GM12874 (cell line): ENCODE results near the gene CEP131.

Experiments used
- TF ChIP-seq, protein P1 (sequence below): IDR thresholded peaks from 2 replicates; pipeline ENCODE4 v1.5.1; 2011; ENCODE audit warnings: low read depth, mild to moderate bottlenecking, control low read depth, low read length, moderate library complexity; ENCODE audit not compliant: insufficient read depth

Gene CEP131

DNA sequence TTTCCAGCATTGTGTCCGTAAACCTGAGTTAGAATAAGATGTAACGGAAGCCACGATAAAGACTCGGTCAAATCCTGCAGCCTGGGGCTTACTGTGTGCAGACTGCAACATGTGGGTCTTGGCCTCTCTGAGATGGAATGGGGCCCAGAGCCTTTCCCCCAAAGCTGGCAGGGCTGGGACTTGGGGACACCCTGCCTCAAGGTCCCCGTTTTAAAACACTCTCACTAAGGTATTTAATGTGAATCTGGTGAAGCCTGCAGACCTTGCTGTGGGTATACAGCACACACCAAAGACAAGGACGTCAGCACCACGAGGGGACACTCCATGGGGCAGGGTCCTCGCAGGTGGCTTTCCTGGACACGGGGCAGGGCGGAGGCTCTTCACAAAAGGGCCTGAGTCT, 18.4 kb upstream of the CEP131 start:
- TF ChIP-seq, protein P1, sequence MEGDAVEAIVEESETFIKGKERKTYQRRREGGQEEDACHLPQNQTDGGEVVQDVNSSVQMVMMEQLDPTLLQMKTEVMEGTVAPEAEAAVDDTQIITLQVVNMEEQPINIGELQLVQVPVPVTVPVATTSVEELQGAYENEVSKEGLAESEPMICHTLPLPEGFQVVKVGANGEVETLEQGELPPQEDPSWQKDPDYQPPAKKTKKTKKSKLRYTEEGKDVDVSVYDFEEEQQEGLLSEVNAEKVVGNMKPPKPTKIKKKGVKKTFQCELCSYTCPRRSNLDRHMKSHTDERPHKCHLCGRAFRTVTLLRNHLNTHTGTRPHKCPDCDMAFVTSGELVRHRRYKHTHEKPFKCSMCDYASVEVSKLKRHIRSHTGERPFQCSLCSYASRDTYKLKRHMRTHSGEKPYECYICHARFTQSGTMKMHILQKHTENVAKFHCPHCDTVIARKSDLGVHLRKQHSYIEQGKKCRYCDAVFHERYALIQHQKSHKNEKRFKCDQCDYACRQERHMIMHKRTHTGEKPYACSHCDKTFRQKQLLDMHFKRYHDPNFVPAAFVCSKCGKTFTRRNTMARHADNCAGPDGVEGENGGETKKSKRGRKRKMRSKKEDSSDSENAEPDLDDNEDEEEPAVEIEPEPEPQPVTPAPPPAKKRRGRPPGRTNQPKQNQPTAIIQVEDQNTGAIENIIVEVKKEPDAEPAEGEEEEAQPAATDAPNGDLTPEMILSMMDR: no peak

DNA sequence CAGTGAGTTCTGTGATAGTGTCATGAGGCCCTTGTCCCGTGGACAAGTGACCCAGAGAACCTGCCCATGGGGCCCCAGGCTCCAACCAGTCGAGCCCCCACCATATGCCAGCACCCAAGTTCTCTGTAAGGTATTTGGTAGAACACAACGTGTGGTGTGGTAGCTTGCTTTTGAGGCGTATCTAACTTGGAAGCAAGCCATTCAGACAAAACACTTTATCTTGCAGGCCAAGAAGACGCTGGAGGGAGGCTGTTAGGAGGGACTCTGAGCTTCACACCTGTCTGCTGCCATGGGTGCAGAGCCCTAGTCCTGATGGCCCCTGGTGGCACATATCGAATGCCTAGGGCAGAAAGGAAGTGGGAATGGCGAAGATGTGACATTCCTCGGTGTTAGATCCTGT, 18.0 kb upstream of the CEP131 start:
- TF ChIP-seq, protein P1: no peak

DNA sequence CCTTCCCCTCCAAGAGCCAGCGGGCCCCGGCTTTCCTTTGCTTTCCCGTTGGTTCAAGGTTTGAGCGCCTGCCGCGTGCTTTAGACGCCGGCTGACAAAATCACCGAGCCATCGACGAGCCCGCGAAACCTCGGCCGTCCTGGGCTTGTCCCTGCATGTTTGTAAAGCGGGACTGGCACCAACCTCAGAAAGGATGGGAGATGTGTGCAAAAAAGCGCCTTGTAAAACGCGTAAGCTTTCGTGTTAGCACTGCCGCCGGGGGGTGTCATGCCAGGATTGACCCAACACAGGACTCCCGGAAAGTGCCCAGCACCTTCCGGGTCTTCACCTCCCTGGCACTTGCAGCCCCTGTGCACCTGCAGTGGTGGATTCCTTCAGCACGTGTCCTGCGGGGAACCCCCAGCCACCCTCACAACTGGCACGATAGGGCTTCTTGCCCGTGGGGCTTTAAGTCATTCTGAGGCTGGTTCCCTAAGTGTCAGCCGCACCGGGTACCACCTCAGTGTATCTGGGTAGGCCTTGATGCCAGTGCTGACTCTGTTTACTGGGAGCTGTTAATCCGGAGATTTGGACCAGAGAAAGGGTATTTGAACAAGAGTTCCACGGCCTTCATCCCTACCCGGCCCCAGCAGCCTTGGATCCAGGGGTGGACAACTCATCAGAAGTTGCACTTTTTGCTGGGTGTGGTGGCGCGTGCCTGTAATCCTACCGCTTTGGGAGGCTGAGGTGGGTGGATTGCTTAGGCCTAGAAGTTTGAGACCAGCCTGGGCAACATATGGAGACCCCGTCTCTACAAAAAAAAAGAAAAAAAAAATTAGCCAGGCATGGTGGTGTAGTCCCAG, 17.2 kb upstream of the CEP131 start:
- TF ChIP-seq, protein P1: no peak

DNA sequence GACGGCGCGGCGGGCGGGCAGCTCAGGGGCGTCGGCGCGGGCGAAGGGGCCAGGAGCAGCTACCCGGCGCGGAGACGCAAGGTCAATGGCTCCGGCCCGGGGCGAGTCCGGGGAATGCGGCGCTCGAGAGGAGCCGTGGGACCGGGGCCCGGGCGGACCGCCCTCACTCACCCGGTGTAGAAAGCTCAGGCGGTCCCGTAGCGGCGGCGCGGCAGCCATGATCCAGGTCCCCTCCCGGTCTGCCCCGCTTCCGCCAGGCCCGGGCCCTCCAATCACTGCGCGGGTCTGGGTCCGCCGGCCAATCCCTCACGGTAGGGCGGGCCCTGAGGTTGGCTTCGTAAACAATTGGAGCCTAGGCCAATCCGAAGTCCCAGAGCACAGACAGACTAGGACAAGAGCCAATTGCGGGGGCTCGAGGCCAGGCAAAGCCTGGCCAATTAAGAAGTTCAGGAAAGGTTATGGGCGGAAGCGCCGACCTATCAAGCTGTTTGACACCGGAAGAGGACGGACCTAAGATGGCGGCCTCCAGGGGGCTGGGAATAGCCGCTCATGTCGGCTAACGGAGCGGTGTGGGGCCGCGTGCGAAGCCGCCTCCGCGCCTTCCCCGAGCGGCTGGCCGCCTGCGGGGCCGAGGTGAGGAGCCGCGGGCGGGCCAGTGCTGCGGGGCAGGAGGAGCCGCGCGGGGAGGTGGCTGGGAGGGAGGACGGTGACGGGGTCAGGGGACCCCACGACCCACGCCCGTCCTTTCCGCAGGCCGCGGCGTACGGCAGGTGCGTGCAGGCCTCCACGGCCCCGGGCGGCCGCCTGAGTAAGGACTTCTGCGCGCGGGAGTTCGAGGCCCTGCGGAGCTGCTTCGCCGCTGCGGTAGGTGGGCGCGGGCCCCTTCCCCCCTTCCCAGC, 16.3 kb upstream of the CEP131 start, which contains the start of the genes NDUFAF8 and TEPSIN:
Gene NDUFAF8, plus strand, starts transcription at position 504 of the 899 bp plus-strand sequence. Its CDS starts 46 bp downstream, at position 550.
Gene TEPSIN, minus strand, starts transcription at position 241 of the 899 bp plus-strand sequence. Its CDS starts 22 bp downstream, at position 219.
- TF ChIP-seq, protein P1: no peak

DNA sequence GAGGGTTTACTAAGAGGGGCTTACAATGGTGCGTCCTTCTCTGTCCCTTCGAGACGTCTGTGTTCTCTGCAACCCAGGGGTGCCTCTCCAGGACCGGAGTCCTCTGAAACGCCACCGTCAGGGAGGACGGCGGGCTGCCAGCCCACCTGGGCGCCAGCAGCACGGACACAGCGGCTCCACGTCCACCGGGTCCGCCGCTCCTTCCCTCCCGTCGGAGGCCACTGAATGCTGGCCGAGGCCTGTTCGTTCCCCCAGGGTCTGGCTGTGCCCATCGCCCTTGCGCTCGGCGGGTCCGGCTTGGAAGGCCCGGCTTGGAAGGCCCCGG, 15.7 kb upstream of the CEP131 start:
- TF ChIP-seq, protein P1: no peak

DNA sequence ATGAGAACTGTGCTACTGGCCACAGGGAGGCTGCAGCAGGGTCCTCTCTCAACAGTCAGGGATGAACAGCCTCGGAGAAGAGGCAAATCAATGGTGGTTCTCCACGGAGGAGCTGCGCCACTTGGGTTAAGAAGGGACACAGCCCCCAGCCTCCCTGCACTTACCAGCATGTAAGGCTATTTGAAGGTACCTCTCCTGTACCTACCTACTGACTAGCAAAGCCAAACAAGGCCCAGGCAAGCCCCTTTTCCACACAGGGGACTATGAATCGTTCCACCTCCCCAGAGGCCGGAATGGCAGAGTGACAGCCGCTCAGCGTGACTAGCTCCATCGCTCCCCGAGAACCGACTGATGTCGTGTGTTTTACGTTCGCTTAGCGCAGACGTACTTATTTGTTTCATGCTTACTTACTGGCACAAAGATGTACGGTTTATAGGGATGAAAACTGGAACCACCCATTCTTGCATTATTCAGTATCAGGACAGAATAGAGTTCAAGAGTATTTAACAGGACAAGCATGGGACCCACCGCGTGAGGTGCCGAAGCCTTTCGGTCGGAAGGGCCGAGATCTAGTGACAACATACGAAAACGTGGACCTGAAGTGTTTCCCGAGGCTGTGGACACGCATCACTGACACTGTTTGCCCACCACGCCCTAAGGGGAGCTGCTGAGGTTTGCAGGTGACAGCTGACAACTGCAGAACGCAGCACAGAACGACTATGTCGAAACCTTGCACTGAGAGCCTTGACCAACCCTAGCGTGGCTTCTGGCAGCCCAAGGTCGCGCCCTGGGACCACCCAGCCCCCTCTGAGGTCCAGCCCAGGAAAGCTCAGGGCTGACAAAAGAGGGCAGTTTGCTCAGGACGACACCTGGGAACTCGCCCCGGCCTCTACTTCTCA, 15.1 kb upstream of the CEP131 start:
- TF ChIP-seq, protein P1: no peak
